ENCODE measurements around the gene ZSWIM8. TPM values are rescaled to one million over a fixed set of nuclear protein-coding genes. Genes with fewer than 3 reads are reported as not detected.

ZSWIM8 gene
- total RNA-seq, 2 experiments from 2014 or later, result 66.4 to 70.7 TPM

DNA sequence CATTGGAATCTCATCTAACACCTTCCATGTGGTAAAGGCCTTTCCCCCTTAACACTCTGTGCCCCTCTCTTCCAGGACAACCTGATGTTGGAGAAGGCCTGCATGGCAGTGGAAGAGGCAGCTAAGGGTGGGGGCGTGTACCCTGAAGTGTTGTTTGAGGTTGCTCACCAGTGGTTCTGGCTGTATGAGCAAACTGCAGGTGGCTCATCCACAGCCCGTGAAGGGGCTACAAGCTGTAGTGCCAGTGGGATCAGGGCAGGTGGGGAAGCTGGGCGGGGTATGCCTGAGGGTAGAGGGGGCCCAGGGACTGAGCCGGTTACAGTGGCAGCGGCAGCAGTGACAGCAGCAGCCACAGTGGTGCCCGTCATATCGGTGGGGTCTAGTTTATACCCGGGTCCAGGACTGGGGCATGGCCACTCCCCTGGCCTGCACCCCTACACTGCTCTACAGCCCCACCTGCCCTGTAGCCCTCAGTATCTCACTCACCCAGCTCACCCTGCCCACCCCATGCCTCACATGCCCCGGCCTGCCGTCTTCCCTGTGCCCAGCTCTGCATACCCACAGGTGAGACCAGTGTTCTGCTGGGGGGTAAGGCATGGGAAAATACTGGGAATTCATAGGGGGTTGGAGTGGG is 13.6 kb downstream of the ZSWIM8 start:
- Mint-ChIP-seq H3K4me1 (ENCODE audit: low read depth) (no peaks in the 10 kb centered on the region), H3K27ac (peak overlapping the region; percentile 62), H3K4me3 (no peak overlapping the region), H3K36me3 (ENCODE audit: low read depth) (peaks cover 92% of the 10 kb centered on the region), H3K9me3 (no peaks in the 10 kb centered on the region), H3K27me3 (no peaks in the 10 kb centered on the region)
- DNase-seq, result no peak
- H3K4me3 ChIP-seq (ENCODE audit: low read length), result no peak overlapping the region
- ATAC-seq (ENCODE audit: poor library complexity), result peak; percentile 14
- ChIA-PET CTCF (no interaction called here), POLR2A (interaction anchor here (1.1 to 3.8 kb wide), 3 partner anchors 11 to 28 kb away, joined by 3 to 20 read pairs (median 4); no protein-coding TSS in a partner anchor)
- TF ChIP-seq, protein P1, sequence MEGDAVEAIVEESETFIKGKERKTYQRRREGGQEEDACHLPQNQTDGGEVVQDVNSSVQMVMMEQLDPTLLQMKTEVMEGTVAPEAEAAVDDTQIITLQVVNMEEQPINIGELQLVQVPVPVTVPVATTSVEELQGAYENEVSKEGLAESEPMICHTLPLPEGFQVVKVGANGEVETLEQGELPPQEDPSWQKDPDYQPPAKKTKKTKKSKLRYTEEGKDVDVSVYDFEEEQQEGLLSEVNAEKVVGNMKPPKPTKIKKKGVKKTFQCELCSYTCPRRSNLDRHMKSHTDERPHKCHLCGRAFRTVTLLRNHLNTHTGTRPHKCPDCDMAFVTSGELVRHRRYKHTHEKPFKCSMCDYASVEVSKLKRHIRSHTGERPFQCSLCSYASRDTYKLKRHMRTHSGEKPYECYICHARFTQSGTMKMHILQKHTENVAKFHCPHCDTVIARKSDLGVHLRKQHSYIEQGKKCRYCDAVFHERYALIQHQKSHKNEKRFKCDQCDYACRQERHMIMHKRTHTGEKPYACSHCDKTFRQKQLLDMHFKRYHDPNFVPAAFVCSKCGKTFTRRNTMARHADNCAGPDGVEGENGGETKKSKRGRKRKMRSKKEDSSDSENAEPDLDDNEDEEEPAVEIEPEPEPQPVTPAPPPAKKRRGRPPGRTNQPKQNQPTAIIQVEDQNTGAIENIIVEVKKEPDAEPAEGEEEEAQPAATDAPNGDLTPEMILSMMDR (IDR thresholded peaks at IDR 0.05), result no peak
- no peaks in the 10 kb centered on the region for H3K27me3 ChIP-seq (ENCODE audit: control insufficient read depth in 1 of 2, insufficient read depth in 2 of 2, low read length in 2 of 2)
- H3K27ac ChIP-seq (ENCODE audit: low read depth in 1 of 2, low read length in 2 of 2), result no peak overlapping the region
- intact Hi-C loops (cut with DNase I, micrococcal nuclease), result no loop called here
- H3K36me3 ChIP-seq (ENCODE audit: insufficient read depth, low read length), result peaks cover 91% of the 10 kb centered on the region
- no peaks in the 10 kb centered on the region for H3K9me3 ChIP-seq (ENCODE audit: control insufficient read depth in 1 of 2, insufficient read depth in 1 of 2, low read length in 2 of 2)
- H3K4me1 ChIP-seq (ENCODE audit: insufficient read depth, low read length), result peaks cover 6% of the 10 kb centered on the region

DNA sequence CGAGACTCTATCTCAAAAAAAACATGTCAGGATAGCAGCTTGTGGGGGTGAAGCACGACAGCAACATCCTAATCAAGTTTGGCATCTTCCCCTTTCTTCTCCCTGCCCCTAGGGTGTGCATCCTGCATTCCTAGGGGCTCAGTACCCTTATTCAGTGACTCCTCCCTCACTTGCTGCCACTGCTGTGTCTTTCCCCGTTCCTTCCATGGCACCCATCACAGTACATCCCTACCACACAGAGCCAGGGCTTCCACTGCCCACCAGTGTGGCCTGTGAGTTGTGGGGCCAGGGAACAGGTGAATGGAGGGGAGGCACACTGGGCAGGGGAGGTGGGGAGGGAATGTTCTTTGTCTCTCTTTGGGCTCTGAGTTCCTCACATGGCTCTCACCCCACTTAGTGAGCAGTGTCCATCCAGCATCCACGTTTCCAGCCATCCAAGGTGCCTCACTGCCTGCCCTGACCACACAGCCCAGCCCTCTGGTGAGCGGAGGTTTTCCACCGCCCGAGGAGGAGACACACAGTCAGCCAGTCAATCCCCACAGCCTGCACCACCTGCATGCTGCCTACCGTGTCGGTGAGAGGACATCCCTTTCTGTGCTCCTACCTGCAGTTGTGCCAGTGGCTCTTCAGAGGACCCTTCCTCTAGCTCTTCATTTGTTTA is 14.6 kb downstream of the ZSWIM8 start:
- H3K27ac Mint-ChIP-seq, result peak overlapping the region; percentile 62

GRCh38 chr10:73800560-73801252 is 15.3 kb downstream of the ZSWIM8 start:
- peak overlapping the region; percentile 62 for H3K27ac Mint-ChIP-seq
- H3K36me3 Mint-ChIP-seq (ENCODE audit: low read depth), result peaks cover 86% of the 10 kb centered on the region
- H3K27me3 ChIP-seq (ENCODE audit: control insufficient read depth in 1 of 2, insufficient read depth in 2 of 2, low read length in 2 of 2), result no peaks in the 10 kb centered on the region

More for the DNA sequence above, 14.6 kb downstream of the ZSWIM8 start:
- Histone ChIP-seq H3K36me3 (ENCODE audit: insufficient read depth, low read length) (peaks cover 91% of the 10 kb centered on the region), H3K4me1 (ENCODE audit: insufficient read depth, low read length) (peaks cover 6% of the 10 kb centered on the region), H3K9me3 (ENCODE audit: control insufficient read depth in 1 of 2, insufficient read depth in 1 of 2, low read length in 2 of 2) (no peaks in the 10 kb centered on the region), H3K27me3 (ENCODE audit: control insufficient read depth in 1 of 2, insufficient read depth in 2 of 2, low read length in 2 of 2) (no peaks in the 10 kb centered on the region), H3K4me3 (ENCODE audit: low read length) (no peak overlapping the region), H3K27ac (ENCODE audit: low read depth in 1 of 2, low read length in 2 of 2) (no peak overlapping the region)
- Mint-ChIP-seq H3K36me3 (ENCODE audit: low read depth) (peaks cover 87% of the 10 kb centered on the region), H3K4me3 (no peak overlapping the region), H3K27me3 (no peaks in the 10 kb centered on the region), H3K9me3 (no peaks in the 10 kb centered on the region), H3K4me1 (ENCODE audit: low read depth) (no peaks in the 10 kb centered on the region)
- ChIA-PET POLR2A (interaction anchor here (1.0 to 3.8 kb wide), 4 partner anchors 10 to 29 kb away, joined by 3 to 20 read pairs (median 4); partner anchors contain the start of gene CHCHD1), CTCF (no interaction called here)
- intact Hi-C loops (cut with DNase I, micrococcal nuclease), result no loop called here
- no peak for DNase-seq
- ATAC-seq (ENCODE audit: poor library complexity), result no peak
- TF ChIP-seq, protein P1 (IDR thresholded peaks at IDR 0.05), result no peak

More at GRCh38 chr10:73800560-73801252, 15.3 kb downstream of the ZSWIM8 start:
- H3K9me3 ChIP-seq (ENCODE audit: control insufficient read depth in 1 of 2, insufficient read depth in 1 of 2, low read length in 2 of 2), result no peaks in the 10 kb centered on the region
- no peak overlapping the region for H3K4me3 ChIP-seq (ENCODE audit: low read length)
- H3K4me1 ChIP-seq (ENCODE audit: insufficient read depth, low read length), result peaks cover 9% of the 10 kb centered on the region
- Mint-ChIP-seq H3K9me3 (no peaks in the 10 kb centered on the region), H3K27me3 (no peaks in the 10 kb centered on the region), H3K4me1 (ENCODE audit: low read depth) (peaks cover 3% of the 10 kb centered on the region), H3K4me3 (no peak overlapping the region)
- H3K36me3 ChIP-seq (ENCODE audit: insufficient read depth, low read length), result peaks cover 91% of the 10 kb centered on the region
- ChIA-PET CTCF (no interaction called here), POLR2A (interaction anchor here (0.8 to 3.8 kb wide), 3 partner anchors 9 to 29 kb away, joined by 3 to 20 read pairs (median 3); partner anchors contain the start of gene CHCHD1)
- ATAC-seq (ENCODE audit: poor library complexity) (peak; percentile 17), DNase-seq (no peak)
- H3K27ac ChIP-seq (ENCODE audit: low read depth in 1 of 2, low read length in 2 of 2), result no peak overlapping the region
- intact Hi-C loops (cut with DNase I, micrococcal nuclease), result no loop called here
- TF ChIP-seq, protein P1 (IDR thresholded peaks at IDR 0.05), result no peak
